GM23338 (cell line): ENCODE measurements around the gene LMX1B. TPM values are rescaled to one million over a fixed set of nuclear protein-coding genes. Genes with fewer than 3 reads are reported as not detected.

Experiments
- ATAC-seq: fragments of 200-7000 bp; cut with Tn5 transposase; 3 replicates; pipeline ENCODE4 v1.9.1; 2020
- DNase-seq: peaks from one replicate; pipeline ENCODE4 v3.0.0-alpha.2; 2015; ENCODE audit warnings: low spot score
- H2AFZ ChIP-seq: fragments of 200-600 bp; sonication (generic); 2 replicates; pipeline ENCODE4 v1.8.0; 2016; ENCODE audit warnings: antibody characterized with exemption, mild to moderate bottlenecking, moderate library complexity
- H3F3A ChIP-seq: fragments of 200-600 bp; sonication (generic); replicated peaks from 2 replicates; pipeline ENCODE4 v1.8.0; 2017; ENCODE audit warnings: antibody characterized with exemption, mixed run types, low read depth
- H3K27ac ChIP-seq: fragments of 200-600 bp; sonication (generic); 2 replicates; pipeline ENCODE4 v1.6.1; 2016; ENCODE audit warnings: low read depth
- H3K27me3 ChIP-seq: fragments of 200-600 bp; sonication (generic); 2 replicates; pipeline ENCODE4 v1.8.0; 2016; ENCODE audit warnings: mild to moderate bottlenecking, mixed run types, moderate library complexity; ENCODE audit not compliant: insufficient read depth
- H3K36me3 ChIP-seq: fragments of 200-600 bp; sonication (generic); 2 replicates; pipeline ENCODE4 v1.8.0; 2016; ENCODE audit warnings: mild to moderate bottlenecking; ENCODE audit not compliant: insufficient read depth
- H3K4me1 ChIP-seq: fragments of 200-600 bp; sonication (generic); 2 replicates; pipeline ENCODE4 v1.8.0; 2016; ENCODE audit warnings: mild to moderate bottlenecking, moderate library complexity; ENCODE audit not compliant: insufficient read depth
- H3K4me2 ChIP-seq: fragments of 200-600 bp; sonication (generic); 2 replicates; pipeline ENCODE4 v1.7.1; 2017; ENCODE audit warnings: mixed run types
- H3K4me3 ChIP-seq: fragments of 200-600 bp; sonication (generic); 2 replicates; pipeline ENCODE4 v1.6.1; 2016; ENCODE audit warnings: mixed run types
- H3K79me2 ChIP-seq: fragments of 200-600 bp; sonication (generic); replicated peaks from 2 replicates; pipeline ENCODE4 v1.8.0; 2017; ENCODE audit warnings: mild to moderate bottlenecking; ENCODE audit not compliant: insufficient read depth
- H3K9me2 ChIP-seq: fragments of 200-600 bp; sonication (generic); 2 replicates; pipeline ENCODE4 v1.8.0; 2017; ENCODE audit not compliant: insufficient read depth
- H4K20me1 ChIP-seq: fragments of 200-600 bp; sonication (generic); replicated peaks from 2 replicates; pipeline ENCODE4 v1.8.0; 2017; ENCODE audit warnings: mild to moderate bottlenecking; ENCODE audit not compliant: insufficient read depth
- H3K27ac Mint-ChIP-seq: 2 replicates; pipeline ENCODE4 v1.8.0; 2020; ENCODE audit warnings: inconsistent platforms, mild to moderate bottlenecking, moderate library complexity, mixed read lengths
- H3K27me3 Mint-ChIP-seq: 3 replicates; pipeline ENCODE4 v1.8.0; 2022; ENCODE audit warnings: low read depth, mild to moderate bottlenecking, moderate library complexity, mixed read lengths, inconsistent platforms; ENCODE audit not compliant: insufficient read depth, poor library complexity
- H3K36me3 Mint-ChIP-seq: 3 replicates; pipeline ENCODE4 v1.8.0; 2021; ENCODE audit warnings: low read depth, mild to moderate bottlenecking, inconsistent platforms, moderate library complexity, mixed read lengths
- H3K4me1 Mint-ChIP-seq: 3 replicates; pipeline ENCODE4 v1.8.0; 2020; ENCODE audit warnings: mild to moderate bottlenecking, inconsistent platforms, mixed read lengths
- H3K4me3 Mint-ChIP-seq: 3 replicates; pipeline ENCODE4 v1.8.0; 2021; ENCODE audit warnings: moderate library complexity, mild to moderate bottlenecking, inconsistent platforms, mixed read lengths
- H3K9me3 Mint-ChIP-seq: 3 replicates; pipeline ENCODE4 v1.8.0; 2020; ENCODE audit warnings: moderate library complexity, mild to moderate bottlenecking, inconsistent platforms, mixed read lengths
- CREB1 ChIP-seq: fragments of 250-450 bp; sonication (Bioruptor Pico); IDR thresholded peaks from 2 replicates; pipeline ENCODE4 v1.5.0; 2020; ENCODE audit warnings: low read depth, mild to moderate bottlenecking, moderate library complexity
- CTCF ChIP-seq, 2 experiments: fragments of 200-600 bp in 1 of 2; sonication (generic) in 1 of 2; conservative IDR thresholded peaks; 2 replicates each; pipeline versions ENCODE4 v1.5.1 to v1.6.1; 2016 to 2017; ENCODE audit warnings: antibody characterized with exemption in 2 of 2, low read depth in 2 of 2, mild to moderate bottlenecking in 2 of 2, moderate library complexity in 1 of 2
- EZH2phosphoT487 ChIP-seq: fragments of 200-600 bp; sonication (generic); IDR thresholded peaks from one replicate; pipeline ENCODE4 v1.8.1; 2018; ENCODE audit warnings: antibody characterized with exemption; ENCODE audit not compliant: unreplicated experiment
- NANOG ChIP-seq: IDR thresholded peaks from 2 replicates; pipeline ENCODE4 v1.6.1; 2016; ENCODE audit warnings: antibody characterized with exemption, borderline replicate concordance
- POLR2AphosphoS5 ChIP-seq: IDR thresholded peaks from 2 replicates; pipeline ENCODE4 v1.6.1; 2016; ENCODE audit warnings: antibody characterized with exemption, low read depth
- STAT1 ChIP-seq: IDR thresholded peaks from one replicate; pipeline ENCODE4 v1.6.1; 2016; ENCODE audit warnings: antibody characterized with exemption; ENCODE audit not compliant: unreplicated experiment
- ZNF114 ChIP-seq: fragments of 250-450 bp; sonication (Bioruptor Pico); IDR thresholded peaks from 2 replicates; pipeline ENCODE4 v1.5.0; 2020; ENCODE audit warnings: mild to moderate bottlenecking, moderate library complexity
- ZNF331 ChIP-seq: fragments of 250-450 bp; sonication (Bioruptor Pico); IDR thresholded peaks from 2 replicates; pipeline ENCODE4 v1.5.0; 2020; ENCODE audit warnings: low read depth, mild to moderate bottlenecking, moderate library complexity
- polyA plus RNA-seq: library from polyadenylated mRNA; unstranded; fragments of >200 nt; fragmentation: Nextera tagmentation; extraction: Ambion mirVana; gene quantifications from 2 replicates; pipeline ENCODE4 v1.2.1, GENCODE V29; 2016
- total RNA-seq: library from RNA; depleted of rRNA; stranded (reverse); fragments of >200 nt; shearing (Covaris generic); gene quantifications from 2 replicates; pipeline ENCODE4 v1.2.3, GENCODE V29; 2014
- TF ChIP-seq, protein P1 (sequence below): fragments of 250-450 bp; sonication (Bioruptor Pico); IDR thresholded peaks from 2 replicates; pipeline ENCODE4 v1.5.0; 2020; ENCODE audit warnings: mild to moderate bottlenecking, moderate library complexity

LMX1B gene
- total and polyA plus RNA-seq, 2 experiments from 2014 or later, result 0.08 to 0.21 TPM

DNA sequence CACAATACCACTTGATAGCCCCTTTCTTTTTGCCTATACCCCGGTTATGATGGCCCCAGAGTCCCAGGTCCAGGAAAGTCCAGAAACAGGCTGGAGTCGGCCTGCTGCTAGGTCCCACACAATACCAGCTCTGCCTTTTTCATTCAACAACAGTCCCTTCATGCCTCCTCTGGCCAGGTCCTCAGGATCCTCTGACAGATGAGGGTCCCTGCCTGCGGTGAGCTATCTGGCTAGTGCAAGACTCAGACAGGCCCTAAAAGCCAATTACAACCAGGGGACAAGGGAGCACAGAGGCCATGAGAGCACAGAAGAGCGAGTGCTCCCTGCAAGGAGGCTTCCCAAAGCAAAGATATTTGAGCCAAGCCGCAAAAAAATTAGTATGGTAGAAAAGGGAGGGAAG is 106.3 kb downstream of the LMX1B start (continued):
- TF ChIP-seq, protein P1, sequence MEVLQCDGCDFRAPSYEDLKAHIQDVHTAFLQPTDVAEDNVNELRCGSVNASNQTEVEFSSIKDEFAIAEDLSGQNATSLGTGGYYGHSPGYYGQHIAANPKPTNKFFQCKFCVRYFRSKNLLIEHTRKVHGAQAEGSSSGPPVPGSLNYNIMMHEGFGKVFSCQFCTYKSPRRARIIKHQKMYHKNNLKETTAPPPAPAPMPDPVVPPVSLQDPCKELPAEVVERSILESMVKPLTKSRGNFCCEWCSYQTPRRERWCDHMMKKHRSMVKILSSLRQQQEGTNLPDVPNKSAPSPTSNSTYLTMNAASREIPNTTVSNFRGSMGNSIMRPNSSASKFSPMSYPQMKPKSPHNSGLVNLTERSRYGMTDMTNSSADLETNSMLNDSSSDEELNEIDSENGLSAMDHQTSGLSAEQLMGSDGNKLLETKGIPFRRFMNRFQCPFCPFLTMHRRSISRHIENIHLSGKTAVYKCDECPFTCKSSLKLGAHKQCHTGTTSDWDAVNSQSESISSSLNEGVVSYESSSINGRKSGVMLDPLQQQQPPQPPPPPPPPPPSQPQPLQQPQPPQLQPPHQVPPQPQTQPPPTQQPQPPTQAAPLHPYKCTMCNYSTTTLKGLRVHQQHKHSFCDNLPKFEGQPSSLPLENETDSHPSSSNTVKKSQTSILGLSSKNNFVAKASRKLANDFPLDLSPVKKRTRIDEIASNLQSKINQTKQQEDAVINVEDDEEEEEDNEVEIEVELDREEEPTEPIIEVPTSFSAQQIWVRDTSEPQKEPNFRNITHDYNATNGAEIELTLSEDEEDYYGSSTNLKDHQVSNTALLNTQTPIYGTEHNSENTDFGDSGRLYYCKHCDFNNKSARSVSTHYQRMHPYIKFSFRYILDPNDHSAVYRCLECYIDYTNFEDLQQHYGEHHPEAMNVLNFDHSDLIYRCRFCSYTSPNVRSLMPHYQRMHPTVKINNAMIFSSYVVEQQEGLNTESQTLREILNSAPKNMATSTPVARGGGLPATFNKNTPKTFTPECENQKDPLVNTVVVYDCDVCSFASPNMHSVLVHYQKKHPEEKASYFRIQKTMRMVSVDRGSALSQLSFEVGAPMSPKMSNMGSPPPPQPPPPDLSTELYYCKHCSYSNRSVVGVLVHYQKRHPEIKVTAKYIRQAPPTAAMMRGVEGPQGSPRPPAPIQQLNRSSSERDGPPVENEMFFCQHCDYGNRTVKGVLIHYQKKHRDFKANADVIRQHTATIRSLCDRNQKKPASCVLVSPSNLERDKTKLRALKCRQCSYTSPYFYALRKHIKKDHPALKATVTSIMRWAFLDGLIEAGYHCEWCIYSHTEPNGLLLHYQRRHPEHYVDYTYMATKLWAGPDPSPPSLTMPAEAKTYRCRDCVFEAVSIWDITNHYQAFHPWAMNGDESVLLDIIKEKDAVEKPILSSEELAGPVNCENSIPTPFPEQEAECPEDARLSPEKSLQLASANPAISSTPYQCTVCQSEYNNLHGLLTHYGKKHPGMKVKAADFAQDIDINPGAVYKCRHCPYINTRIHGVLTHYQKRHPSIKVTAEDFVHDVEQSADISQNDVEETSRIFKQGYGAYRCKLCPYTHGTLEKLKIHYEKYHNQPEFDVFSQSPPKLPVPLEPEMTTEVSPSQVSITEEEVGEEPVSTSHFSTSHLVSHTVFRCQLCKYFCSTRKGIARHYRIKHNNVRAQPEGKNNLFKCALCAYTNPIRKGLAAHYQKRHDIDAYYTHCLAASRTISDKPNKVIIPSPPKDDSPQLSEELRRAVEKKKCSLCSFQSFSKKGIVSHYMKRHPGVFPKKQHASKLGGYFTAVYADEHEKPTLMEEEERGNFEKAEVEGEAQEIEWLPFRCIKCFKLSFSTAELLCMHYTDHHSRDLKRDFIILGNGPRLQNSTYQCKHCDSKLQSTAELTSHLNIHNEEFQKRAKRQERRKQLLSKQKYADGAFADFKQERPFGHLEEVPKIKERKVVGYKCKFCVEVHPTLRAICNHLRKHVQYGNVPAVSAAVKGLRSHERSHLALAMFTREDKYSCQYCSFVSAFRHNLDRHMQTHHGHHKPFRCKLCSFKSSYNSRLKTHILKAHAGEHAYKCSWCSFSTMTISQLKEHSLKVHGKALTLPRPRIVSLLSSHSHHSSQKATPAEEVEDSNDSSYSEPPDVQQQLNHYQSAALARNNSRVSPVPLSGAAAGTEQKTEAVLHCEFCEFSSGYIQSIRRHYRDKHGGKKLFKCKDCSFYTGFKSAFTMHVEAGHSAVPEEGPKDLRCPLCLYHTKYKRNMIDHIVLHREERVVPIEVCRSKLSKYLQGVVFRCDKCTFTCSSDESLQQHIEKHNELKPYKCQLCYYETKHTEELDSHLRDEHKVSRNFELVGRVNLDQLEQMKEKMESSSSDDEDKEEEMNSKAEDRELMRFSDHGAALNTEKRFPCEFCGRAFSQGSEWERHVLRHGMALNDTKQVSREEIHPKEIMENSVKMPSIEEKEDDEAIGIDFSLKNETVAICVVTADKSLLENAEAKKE, result no peak
- TF ChIP-seq NANOG, result no peak
- TF ChIP-seq CREB1 (CRISPR knock-in tag), result no peak
- TF ChIP-seq ZNF114 (CRISPR knock-in tag), result no peak
- TF ChIP-seq POLR2AphosphoS5, result no peak
- no peak for TF ChIP-seq ZNF331
- no peak for TF ChIP-seq EZH2phosphoT487

DNA sequence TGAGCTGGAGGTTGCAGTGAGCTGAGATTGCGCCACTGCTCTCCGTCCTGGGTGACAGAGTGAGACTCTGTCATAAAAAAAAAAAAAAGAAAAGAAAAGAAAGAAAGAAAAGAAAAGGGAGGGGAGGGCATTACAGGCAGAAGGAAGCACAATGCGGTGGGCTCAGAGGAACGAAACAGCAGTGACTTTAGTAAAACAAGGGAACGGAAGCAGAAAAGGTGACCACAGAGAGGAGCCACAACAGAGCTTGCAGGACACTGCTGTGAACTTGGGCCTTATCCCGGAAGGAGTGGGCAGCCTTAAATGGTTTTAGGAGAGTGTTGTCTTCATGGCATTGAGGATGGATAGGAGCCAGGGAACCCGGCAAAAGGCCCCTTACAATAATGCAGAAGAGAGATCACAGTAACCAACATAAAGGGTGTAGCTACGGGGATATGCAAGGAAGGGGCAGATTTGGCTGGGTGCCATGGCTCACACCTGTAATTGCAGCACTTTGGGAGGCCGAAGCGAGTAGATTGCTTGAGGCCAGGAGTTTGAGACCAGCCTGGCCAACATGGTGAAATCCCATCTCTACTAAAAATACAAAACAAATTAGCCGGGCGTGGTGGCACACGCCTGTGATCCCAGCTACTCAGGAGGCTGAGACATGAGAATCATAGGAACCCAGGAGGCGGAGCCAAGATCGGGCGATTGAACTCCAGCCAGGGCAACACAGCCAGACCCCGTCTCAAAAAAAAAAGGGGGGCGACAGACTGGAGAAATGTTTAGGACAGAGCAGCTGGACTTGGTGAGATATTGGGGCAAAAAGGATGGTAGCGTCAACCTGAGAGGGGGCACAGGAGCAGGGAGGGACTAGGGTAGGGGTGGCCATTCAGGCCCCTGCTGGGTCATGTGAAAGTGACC is 107.2 kb downstream of the LMX1B start:
- Histone ChIP-seq H3K4me3 (no peak overlapping the region), H4K20me1 (no peaks in the 10 kb centered on the region), H3K79me2 (no peaks in the 10 kb centered on the region), H2AFZ (no peak overlapping the region), H3K4me2 (no peak overlapping the region), H3K4me1 (peaks cover 22% of the 10 kb centered on the region), H3K9me2 (no peaks in the 10 kb centered on the region), H3F3A (peaks cover 9% of the 10 kb centered on the region), H3K36me3 (no peaks in the 10 kb centered on the region), H3K27ac (no peak overlapping the region), H3K27me3 (peaks cover 32% of the 10 kb centered on the region)
- Mint-ChIP-seq H3K27me3 (peaks cover 49% of the 10 kb centered on the region), H3K4me3 (peak overlapping the region; percentile 34; the same call in 1 of the 3 replicates), H3K27ac (no peak overlapping the region; the same call in 1 of the 2 replicates), H3K4me1 (peaks cover 28% of the 10 kb centered on the region), H3K36me3 (no peaks in the 10 kb centered on the region), H3K9me3 (no peaks in the 10 kb centered on the region)
- ATAC-seq, result no peak
- TF ChIP-seq ZNF114 (CRISPR knock-in tag), result no peak
- no peak for TF ChIP-seq CTCF (conservative IDR thresholded peaks at IDR 0.05; ENCODE audit: low read depth in 2 of 2)
- no peak for TF ChIP-seq ZNF331
- no peak for TF ChIP-seq STAT1
- TF ChIP-seq POLR2AphosphoS5, result no peak
- TF ChIP-seq NANOG, result no peak
- no peak for DNase-seq
